SK-N-SH treated with all-trans-retinoic acid at 6 μM for 48 hours (cell line): Measurements from ENCODE around the gene MICA.

Experiments
- ATAC-seq: fragments of 200-7000 bp; cut with Tn5 transposase; 3 replicates; pipeline ENCODE4 v1.9.1; 2020; ENCODE audit warnings: mild to moderate bottlenecking, moderate library complexity
- ARNTL ChIP-seq: fragments of 450-650 bp; formaldehyde crosslinking; IDR thresholded peaks from 2 replicates; pipeline ENCODE4 v1.5.0; 2020; ENCODE audit warnings: low read depth, mild to moderate bottlenecking, moderate library complexity, borderline replicate concordance
- CSDC2 ChIP-seq: fragments of 250-450 bp; sonication (Bioruptor Pico); IDR thresholded peaks from 2 replicates; pipeline ENCODE4 v1.5.0; 2020; ENCODE audit warnings: mild to moderate bottlenecking, moderate library complexity
- GLIS3 ChIP-seq: fragments of 250-450 bp; sonication (Bioruptor Pico); IDR thresholded peaks from 2 replicates; pipeline ENCODE4 v1.5.0; 2020; ENCODE audit warnings: mild to moderate bottlenecking, moderate library complexity
- OSR1 ChIP-seq: fragments of 250-450 bp; sonication (Bioruptor Pico); IDR thresholded peaks from 2 replicates; pipeline ENCODE4 v1.8.0; 2022; ENCODE audit warnings: moderate library complexity, mild to moderate bottlenecking, inconsistent platforms
- PPARA ChIP-seq: fragments of 250-450 bp; sonication (Bioruptor Pico); IDR thresholded peaks from 2 replicates; pipeline ENCODE4 v1.5.0; 2020; ENCODE audit warnings: mild to moderate bottlenecking, borderline replicate concordance
- RARB ChIP-seq: fragments of 250-450 bp; sonication (Bioruptor Pico); IDR thresholded peaks from 2 replicates; pipeline ENCODE4 v1.8.0; 2021; ENCODE audit warnings: mild to moderate bottlenecking, moderate library complexity
- SNAI2 ChIP-seq: fragments of 250-450 bp; sonication (Bioruptor Pico); IDR thresholded peaks from 2 replicates; pipeline ENCODE4 v1.5.0; 2020; ENCODE audit warnings: mild to moderate bottlenecking, moderate library complexity
- TCF4 ChIP-seq: fragments of 250-450 bp; sonication (Bioruptor Pico); IDR thresholded peaks from 2 replicates; pipeline ENCODE4 v1.8.0; 2021; ENCODE audit warnings: mild to moderate bottlenecking, moderate library complexity, borderline replicate concordance
- TOX ChIP-seq: fragments of 250-450 bp; sonication (Bioruptor Pico); IDR thresholded peaks from 2 replicates; pipeline ENCODE4 v1.8.0; 2021; ENCODE audit warnings: mild to moderate bottlenecking, moderate library complexity, borderline replicate concordance
- ZC3H10 ChIP-seq: fragments of 250-450 bp; sonication (Bioruptor Pico); IDR thresholded peaks from 2 replicates; pipeline ENCODE4 v1.5.1; 2021; ENCODE audit warnings: mild to moderate bottlenecking, moderate library complexity
- ZFP30 ChIP-seq: fragments of 450-650 bp; formaldehyde crosslinking; IDR thresholded peaks from 2 replicates; pipeline ENCODE4 v1.5.0; 2022; ENCODE audit warnings: mild to moderate bottlenecking, moderate library complexity
- ZNF565 ChIP-seq: fragments of 450-650 bp; formaldehyde crosslinking; conservative IDR thresholded peaks from 2 replicates; pipeline ENCODE4 v1.5.0; 2020; ENCODE audit warnings: low read depth, mild to moderate bottlenecking, moderate library complexity
- ZNF70 ChIP-seq: fragments of 450-650 bp; formaldehyde crosslinking; IDR thresholded peaks from 2 replicates; pipeline ENCODE4 v1.5.0; 2020; ENCODE audit warnings: mild to moderate bottlenecking, moderate library complexity
- ZNF8 ChIP-seq: fragments of 450-650 bp; formaldehyde crosslinking; IDR thresholded peaks from 2 replicates; pipeline ENCODE4 v1.5.0; 2020; ENCODE audit warnings: mild to moderate bottlenecking, moderate library complexity
- TF ChIP-seq, protein P1 (sequence below): fragments of 250-450 bp; sonication (Bioruptor Pico); IDR thresholded peaks from 2 replicates; pipeline ENCODE4 v1.8.0; 2020; ENCODE audit warnings: mild to moderate bottlenecking, moderate library complexity, borderline replicate concordance
- TF ChIP-seq, protein P2 (sequence below): fragments of 250-450 bp; sonication (Bioruptor Pico); IDR thresholded peaks from 2 replicates; pipeline ENCODE4 v1.5.0; 2020; ENCODE audit warnings: mild to moderate bottlenecking, moderate library complexity
- TF ChIP-seq, protein P3 (sequence below): fragments of 250-450 bp; sonication (Bioruptor Pico); IDR thresholded peaks from 2 replicates; pipeline ENCODE4 v1.5.1; 2020; ENCODE audit warnings: low read depth, mild to moderate bottlenecking, moderate library complexity
- TF ChIP-seq, protein P4 (sequence below): fragments of 250-450 bp; sonication (Bioruptor Pico); IDR thresholded peaks from 2 replicates; pipeline ENCODE4 v1.8.0; 2021; ENCODE audit warnings: low read depth, mild to moderate bottlenecking, moderate library complexity, borderline replicate concordance
- TF ChIP-seq, protein P5 (sequence below): fragments of 250-450 bp; sonication (Bioruptor Pico); IDR thresholded peaks from 2 replicates; pipeline ENCODE4 v1.5.1; 2021; ENCODE audit warnings: mild to moderate bottlenecking, moderate library complexity

MICA gene

DNA sequence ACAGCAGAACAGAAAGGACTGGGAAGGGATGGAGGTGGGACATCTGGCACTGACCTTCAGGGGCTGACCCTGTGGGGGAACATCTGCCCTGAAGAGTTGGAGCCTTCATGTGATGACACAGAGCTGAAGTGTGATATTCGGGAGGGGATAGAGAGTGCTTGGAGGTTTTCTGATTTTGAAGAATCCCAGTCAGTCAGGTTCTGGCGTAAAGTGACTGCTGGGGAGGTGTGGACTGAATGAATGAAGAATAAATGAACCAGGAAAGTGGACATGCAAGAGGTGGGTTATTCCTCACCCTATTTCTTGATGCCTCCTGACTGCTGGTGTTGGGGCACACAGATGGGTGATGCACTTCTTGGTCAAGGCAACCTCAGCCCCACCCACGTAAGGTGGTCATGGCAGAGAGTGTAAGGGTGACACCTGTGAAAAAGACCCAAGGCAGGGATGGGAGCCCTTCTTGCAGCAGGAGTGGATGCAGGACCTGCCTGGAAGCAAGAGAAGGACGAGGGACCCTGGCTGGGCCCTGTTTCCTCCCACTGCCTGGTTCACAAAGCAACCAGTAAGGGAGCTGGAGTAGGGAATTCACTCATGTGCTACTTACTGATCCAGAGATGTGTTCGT is 13.1 kb downstream of the MICA start:
- no peak; the same call in 2 of the 3 replicates for ATAC-seq
- no peak for TF ChIP-seq RARB
- no peak for TF ChIP-seq CSDC2 (CRISPR knock-in tag)

DNA sequence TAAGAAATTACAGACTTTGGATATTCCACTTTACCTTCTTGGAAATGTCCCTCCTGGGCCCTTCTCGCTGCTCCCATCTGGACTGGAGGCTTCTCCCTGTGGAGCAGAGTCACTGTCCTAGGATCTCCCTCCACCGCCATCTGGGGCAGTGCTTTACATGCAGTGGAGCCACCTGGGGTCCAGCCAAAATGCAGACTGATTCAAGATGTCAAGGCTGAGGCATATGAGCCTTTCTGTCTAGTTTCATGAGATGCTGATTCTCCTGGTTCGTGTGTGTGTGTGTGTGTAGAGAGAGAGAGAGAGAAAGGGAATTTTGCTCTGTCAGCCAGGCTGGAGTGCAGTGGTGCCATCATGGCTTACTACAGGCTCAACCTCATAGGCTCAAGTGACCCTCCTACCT is 14.9 kb downstream of the MICA start:
- peak; percentile 23; the same call in 2 of the 3 replicates for ATAC-seq
- TF ChIP-seq TCF4 (CRISPR knock-in tag) = no peak
- no peak for TF ChIP-seq ZNF565 (CRISPR knock-in tag)
- TF ChIP-seq, protein P1, sequence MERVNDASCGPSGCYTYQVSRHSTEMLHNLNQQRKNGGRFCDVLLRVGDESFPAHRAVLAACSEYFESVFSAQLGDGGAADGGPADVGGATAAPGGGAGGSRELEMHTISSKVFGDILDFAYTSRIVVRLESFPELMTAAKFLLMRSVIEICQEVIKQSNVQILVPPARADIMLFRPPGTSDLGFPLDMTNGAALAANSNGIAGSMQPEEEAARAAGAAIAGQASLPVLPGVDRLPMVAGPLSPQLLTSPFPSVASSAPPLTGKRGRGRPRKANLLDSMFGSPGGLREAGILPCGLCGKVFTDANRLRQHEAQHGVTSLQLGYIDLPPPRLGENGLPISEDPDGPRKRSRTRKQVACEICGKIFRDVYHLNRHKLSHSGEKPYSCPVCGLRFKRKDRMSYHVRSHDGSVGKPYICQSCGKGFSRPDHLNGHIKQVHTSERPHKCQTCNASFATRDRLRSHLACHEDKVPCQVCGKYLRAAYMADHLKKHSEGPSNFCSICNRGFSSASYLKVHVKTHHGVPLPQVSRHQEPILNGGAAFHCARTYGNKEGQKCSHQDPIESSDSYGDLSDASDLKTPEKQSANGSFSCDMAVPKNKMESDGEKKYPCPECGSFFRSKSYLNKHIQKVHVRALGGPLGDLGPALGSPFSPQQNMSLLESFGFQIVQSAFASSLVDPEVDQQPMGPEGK (CRISPR knock-in tag) = no peak
- no peak for TF ChIP-seq ZFP30 (CRISPR knock-in tag)
- TF ChIP-seq, protein P2, sequence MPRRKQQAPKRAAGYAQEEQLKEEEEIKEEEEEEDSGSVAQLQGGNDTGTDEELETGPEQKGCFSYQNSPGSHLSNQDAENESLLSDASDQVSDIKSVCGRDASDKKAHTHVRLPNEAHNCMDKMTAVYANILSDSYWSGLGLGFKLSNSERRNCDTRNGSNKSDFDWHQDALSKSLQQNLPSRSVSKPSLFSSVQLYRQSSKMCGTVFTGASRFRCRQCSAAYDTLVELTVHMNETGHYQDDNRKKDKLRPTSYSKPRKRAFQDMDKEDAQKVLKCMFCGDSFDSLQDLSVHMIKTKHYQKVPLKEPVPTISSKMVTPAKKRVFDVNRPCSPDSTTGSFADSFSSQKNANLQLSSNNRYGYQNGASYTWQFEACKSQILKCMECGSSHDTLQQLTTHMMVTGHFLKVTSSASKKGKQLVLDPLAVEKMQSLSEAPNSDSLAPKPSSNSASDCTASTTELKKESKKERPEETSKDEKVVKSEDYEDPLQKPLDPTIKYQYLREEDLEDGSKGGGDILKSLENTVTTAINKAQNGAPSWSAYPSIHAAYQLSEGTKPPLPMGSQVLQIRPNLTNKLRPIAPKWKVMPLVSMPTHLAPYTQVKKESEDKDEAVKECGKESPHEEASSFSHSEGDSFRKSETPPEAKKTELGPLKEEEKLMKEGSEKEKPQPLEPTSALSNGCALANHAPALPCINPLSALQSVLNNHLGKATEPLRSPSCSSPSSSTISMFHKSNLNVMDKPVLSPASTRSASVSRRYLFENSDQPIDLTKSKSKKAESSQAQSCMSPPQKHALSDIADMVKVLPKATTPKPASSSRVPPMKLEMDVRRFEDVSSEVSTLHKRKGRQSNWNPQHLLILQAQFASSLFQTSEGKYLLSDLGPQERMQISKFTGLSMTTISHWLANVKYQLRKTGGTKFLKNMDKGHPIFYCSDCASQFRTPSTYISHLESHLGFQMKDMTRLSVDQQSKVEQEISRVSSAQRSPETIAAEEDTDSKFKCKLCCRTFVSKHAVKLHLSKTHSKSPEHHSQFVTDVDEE (CRISPR knock-in tag) = no peak
- no peak for TF ChIP-seq ZNF70
- TF ChIP-seq ARNTL = no peak
- TF ChIP-seq, protein P3, sequence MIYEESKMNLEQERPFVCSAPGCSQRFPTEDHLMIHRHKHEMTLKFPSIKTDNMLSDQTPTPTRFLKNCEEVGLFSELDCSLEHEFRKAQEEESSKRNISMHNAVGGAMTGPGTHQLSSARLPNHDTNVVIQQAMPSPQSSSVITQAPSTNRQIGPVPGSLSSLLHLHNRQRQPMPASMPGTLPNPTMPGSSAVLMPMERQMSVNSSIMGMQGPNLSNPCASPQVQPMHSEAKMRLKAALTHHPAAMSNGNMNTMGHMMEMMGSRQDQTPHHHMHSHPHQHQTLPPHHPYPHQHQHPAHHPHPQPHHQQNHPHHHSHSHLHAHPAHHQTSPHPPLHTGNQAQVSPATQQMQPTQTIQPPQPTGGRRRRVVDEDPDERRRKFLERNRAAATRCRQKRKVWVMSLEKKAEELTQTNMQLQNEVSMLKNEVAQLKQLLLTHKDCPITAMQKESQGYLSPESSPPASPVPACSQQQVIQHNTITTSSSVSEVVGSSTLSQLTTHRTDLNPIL (CRISPR knock-in tag) = no peak
- no peak for TF ChIP-seq ZNF8 (CRISPR knock-in tag)
- TF ChIP-seq CSDC2 (CRISPR knock-in tag) = no peak
- TF ChIP-seq PPARA (CRISPR knock-in tag) = no peak
- TF ChIP-seq, protein P4, sequence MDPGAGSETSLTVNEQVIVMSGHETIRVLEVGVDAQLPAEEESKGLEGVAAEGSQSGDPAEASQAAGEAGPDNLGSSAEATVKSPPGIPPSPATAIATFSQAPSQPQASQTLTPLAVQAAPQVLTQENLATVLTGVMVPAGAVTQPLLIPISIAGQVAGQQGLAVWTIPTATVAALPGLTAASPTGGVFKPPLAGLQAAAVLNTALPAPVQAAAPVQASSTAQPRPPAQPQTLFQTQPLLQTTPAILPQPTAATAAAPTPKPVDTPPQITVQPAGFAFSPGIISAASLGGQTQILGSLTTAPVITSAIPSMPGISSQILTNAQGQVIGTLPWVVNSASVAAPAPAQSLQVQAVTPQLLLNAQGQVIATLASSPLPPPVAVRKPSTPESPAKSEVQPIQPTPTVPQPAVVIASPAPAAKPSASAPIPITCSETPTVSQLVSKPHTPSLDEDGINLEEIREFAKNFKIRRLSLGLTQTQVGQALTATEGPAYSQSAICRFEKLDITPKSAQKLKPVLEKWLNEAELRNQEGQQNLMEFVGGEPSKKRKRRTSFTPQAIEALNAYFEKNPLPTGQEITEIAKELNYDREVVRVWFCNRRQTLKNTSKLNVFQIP (CRISPR knock-in tag) = no peak
- TF ChIP-seq SNAI2 (CRISPR knock-in tag) = no peak
- TF ChIP-seq ZC3H10 (CRISPR knock-in tag) = no peak
- no peak for TF ChIP-seq TOX (CRISPR knock-in tag)
- TF ChIP-seq OSR1 (CRISPR knock-in tag) = no peak

DNA sequence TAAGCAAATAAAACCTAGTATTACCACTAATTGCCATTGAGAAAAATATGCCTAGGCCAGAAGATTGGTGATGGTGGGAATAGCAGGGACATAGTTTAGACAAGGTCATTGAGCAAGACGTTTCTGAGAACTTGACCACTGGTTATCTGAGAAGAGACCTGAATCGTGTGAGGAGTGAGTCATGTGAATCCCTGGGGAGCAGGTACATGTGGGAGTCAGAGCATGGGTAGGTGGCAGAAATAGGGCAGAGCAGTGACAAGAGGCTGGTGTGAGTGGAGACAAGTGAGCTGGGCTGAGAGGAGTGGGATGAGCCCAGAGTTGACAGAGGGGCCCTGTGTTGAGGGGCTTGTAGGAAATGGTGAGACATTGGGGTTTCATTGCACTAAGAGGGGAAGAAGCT is 16.4 kb downstream of the MICA start:
- no peak for TF ChIP-seq GLIS3 (CRISPR knock-in tag)
- TF ChIP-seq, protein P2 (CRISPR knock-in tag) = no peak
- TF ChIP-seq ZNF70 = no peak
- TF ChIP-seq, protein P5, sequence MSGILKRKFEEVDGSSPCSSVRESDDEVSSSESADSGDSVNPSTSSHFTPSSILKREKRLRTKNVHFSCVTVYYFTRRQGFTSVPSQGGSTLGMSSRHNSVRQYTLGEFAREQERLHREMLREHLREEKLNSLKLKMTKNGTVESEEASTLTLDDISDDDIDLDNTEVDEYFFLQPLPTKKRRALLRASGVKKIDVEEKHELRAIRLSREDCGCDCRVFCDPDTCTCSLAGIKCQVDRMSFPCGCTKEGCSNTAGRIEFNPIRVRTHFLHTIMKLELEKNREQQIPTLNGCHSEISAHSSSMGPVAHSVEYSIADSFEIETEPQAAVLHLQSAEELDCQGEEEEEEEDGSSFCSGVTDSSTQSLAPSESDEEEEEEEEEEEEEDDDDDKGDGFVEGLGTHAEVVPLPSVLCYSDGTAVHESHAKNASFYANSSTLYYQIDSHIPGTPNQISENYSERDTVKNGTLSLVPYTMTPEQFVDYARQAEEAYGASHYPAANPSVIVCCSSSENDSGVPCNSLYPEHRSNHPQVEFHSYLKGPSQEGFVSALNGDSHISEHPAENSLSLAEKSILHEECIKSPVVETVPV = no peak
- TF ChIP-seq, protein P4 (CRISPR knock-in tag) = no peak
- no peak for TF ChIP-seq TOX (CRISPR knock-in tag)
- no peak for TF ChIP-seq ZFP30 (CRISPR knock-in tag)
- TF ChIP-seq PPARA (CRISPR knock-in tag) = no peak
- TF ChIP-seq ARNTL = no peak
- TF ChIP-seq CSDC2 (CRISPR knock-in tag) = no peak
- no peak for TF ChIP-seq ZNF565 (CRISPR knock-in tag)
- ATAC-seq = no peak
